HG02588 (cell line): Measurements from ENCODE around the gene IL1RAPL2.
"Not testable (repeated sequence)": the region's sequence is repeated elsewhere in the genome, so short reads cannot be mapped to it uniquely, and the experiment has no call there.

Experiments
- ATAC-seq: cut with Tn5 transposase; IDR thresholded peaks from one replicate; pipeline ENCODE4 v1.9.1; 2021; ENCODE audit warnings: mild to moderate bottlenecking, moderate library complexity; ENCODE audit not compliant: unreplicated experiment

Gene IL1RAPL2

GRCh38 chrX:104565791-104566680, at the start of gene IL1RAPL2:
Gene IL1RAPL2, plus strand, starts transcription at chrX:104566199.
- no peak for ATAC-seq

GRCh38 chrX:104522386-104522785, 43.6 kb upstream of the IL1RAPL2 start:
- ATAC-seq = no peak

GRCh38 chrX:104523858-104524257, 42.1 kb upstream of the IL1RAPL2 start:
- no peak for ATAC-seq

- ATAC-seq = no peak
These were observed 26.9 kb upstream of the IL1RAPL2 start for GRCh38 chrX:104539081-104539480.

- not testable (repeated sequence) for ATAC-seq
These were observed 23.6 kb upstream of the IL1RAPL2 start for GRCh38 chrX:104542447-104542846.

- ATAC-seq = no peak
These were observed 1.7 kb upstream of the IL1RAPL2 start for GRCh38 chrX:104564335-104564734.

GRCh38 chrX:104564921-104565703, 887 bp upstream of the IL1RAPL2 start:
- ATAC-seq = no peak

- ATAC-seq = no peak
These were observed 892 bp downstream of the IL1RAPL2 start for GRCh38 chrX:104566681-104567501.

GRCh38 chrX:104567506-104567905, 1.5 kb downstream of the IL1RAPL2 start:
- no peak for ATAC-seq

GRCh38 chrX:104568304-104568915, 2.4 kb downstream of the IL1RAPL2 start:
- ATAC-seq = no peak

GRCh38 chrX:104618106-104618895, 52.3 kb downstream of the IL1RAPL2 start:
- no peak for ATAC-seq

- no peak for ATAC-seq
These were observed 55.8 kb downstream of the IL1RAPL2 start for GRCh38 chrX:104621781-104622180.

- ATAC-seq = no peak
These were observed 75.2 kb downstream of the IL1RAPL2 start for GRCh38 chrX:104641176-104641575.

GRCh38 chrX:104647084-104647483, 81.1 kb downstream of the IL1RAPL2 start:
- no peak for ATAC-seq

- ATAC-seq = no peak
These were observed 93.2 kb downstream of the IL1RAPL2 start for GRCh38 chrX:104659005-104659744.

GRCh38 chrX:104660092-104660491, 94.1 kb downstream of the IL1RAPL2 start:
- ATAC-seq = no peak

- no peak for ATAC-seq
These were observed 96.7 kb downstream of the IL1RAPL2 start for GRCh38 chrX:104662694-104663093.

- no peak for ATAC-seq
These were observed 99.7 kb downstream of the IL1RAPL2 start for GRCh38 chrX:104665691-104666090.

GRCh38 chrX:104668550-104668949, 102.6 kb downstream of the IL1RAPL2 start:
- ATAC-seq = no peak
